GM19455 (cell line): ENCODE measurements around the gene KCNJ14.

Experiments
- ATAC-seq: cut with Tn5 transposase; IDR thresholded peaks from one replicate; pipeline ENCODE4 v1.9.1; 2021; ENCODE audit not compliant: unreplicated experiment

KCNJ14 gene

GRCh38 chr19:48469934-48470680 is 14.7 kb downstream of the KCNJ14 start:
- no peak for ATAC-seq

GRCh38 chr19:48470856-48471255 is 15.5 kb downstream of the KCNJ14 start:
- ATAC-seq, result no peak

GRCh38 chr19:48471836-48472235 is 16.5 kb downstream of the KCNJ14 start:
- no peak for ATAC-seq

- no peak for ATAC-seq
These were observed 18.0 kb downstream of the KCNJ14 start for GRCh38 chr19:48473161-48473966.

DNA sequence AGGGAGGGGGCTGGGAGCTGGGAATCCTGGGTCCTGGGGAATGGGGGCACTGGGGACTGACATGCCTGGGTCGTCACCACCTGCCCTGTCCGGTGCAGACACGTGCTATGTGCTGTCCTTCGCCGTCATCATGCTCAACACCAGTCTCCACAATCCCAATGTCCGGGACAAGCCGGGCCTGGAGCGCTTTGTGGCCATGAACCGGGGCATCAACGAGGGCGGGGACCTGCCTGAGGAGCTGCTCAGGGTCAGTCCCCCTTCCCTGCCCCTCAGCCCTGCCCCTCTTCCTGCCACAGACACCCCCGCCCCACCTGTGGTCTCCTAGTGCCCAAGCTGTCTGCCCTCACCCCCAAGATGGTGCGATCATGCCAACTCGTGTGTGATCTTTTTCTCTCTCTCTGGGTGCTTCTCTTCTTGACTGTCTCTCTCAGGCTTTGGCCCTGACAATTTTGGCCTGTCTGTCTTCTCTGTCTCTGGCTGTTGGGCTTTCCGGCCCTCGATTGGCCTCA is 18.8 kb downstream of the KCNJ14 start:
- ATAC-seq, result no peak

DNA sequence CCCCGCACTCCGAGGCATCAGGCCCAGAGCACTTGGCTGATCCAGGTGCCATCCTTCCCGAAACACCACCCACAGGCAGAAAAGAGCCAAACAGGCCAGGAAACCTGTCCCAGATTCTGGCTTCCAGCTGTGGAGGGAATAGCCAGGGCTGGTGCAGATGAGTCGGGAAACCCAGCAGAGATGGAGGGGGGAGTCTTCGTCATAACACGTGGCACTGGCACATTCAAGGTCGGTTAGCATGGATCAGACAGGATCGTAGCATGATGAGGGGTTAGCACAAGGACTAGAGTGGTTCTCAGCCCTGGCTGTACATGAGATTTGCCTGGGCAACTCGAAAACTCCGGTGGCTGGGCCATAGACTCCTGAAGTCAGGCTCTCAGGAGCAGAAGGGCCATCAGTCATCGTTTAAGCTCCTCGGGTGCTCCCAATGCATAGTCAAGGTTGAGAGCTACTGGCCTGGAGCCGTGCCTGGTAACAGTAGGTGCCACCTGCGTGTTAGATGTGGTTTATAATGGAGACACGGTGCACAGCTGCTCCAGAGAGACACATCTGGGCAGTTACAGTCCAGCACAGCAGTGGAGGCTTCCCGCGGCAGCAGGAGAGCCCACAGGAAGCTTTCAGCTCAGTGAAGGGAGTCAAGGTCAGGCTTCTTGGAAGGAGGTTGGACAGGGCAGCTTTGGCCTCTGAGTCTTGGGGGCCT is 20.1 kb downstream of the KCNJ14 start:
- no peak for ATAC-seq

DNA sequence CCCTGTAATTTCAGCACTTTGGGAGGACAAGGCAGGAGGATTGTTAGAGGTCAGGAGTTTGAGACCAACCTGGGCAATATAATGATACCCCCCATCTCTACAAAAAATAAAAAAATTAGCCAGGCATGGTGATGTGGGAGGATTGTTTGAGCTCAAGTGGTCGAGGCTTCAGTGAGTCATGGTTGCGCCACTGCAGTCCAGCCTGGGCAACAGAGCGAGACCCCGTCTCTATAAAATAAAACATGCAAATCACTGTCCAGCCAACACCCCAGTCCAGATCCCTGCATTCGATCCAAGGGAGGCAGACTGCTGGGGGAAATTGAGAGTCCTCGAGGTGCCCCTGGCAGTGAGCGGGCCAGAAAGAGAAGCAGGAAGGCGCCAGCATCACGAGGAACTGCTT is 20.8 kb downstream of the KCNJ14 start:
- ATAC-seq, result no peak

GRCh38 chr19:48477067-48477685 is 21.8 kb downstream of the KCNJ14 start:
- no peak for ATAC-seq

DNA sequence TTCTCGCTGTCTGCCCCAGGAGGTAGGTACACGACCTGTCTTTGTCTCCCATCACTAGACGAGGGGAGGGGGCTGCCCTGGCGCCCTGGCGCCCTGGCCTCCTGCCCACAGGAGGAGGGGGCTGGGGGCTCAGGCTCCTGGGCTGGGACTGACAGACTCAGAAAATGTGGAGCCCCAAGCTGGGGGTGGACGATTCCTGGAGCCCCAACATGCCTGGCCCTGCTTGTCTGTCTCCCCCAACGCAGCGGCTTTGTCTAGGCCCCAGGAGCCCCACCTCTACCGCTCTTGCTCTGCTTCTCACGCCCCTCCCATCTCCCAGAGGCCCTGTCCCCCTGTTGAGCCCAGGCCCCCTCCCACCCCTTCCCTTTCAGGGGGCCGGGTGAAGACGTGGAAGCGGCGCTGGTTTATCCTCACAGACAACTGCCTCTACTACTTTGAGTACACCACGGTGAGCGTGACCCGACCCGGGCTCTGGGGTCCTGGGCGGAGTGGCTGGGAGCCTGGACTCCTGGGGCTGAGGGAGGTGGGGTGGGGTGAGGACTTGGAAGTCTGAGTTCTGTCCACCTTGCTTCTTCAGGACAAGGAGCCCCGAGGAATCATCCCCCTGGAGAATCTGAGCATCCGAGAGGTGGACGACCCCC is 22.4 kb downstream of the KCNJ14 start:
- no peak for ATAC-seq

DNA sequence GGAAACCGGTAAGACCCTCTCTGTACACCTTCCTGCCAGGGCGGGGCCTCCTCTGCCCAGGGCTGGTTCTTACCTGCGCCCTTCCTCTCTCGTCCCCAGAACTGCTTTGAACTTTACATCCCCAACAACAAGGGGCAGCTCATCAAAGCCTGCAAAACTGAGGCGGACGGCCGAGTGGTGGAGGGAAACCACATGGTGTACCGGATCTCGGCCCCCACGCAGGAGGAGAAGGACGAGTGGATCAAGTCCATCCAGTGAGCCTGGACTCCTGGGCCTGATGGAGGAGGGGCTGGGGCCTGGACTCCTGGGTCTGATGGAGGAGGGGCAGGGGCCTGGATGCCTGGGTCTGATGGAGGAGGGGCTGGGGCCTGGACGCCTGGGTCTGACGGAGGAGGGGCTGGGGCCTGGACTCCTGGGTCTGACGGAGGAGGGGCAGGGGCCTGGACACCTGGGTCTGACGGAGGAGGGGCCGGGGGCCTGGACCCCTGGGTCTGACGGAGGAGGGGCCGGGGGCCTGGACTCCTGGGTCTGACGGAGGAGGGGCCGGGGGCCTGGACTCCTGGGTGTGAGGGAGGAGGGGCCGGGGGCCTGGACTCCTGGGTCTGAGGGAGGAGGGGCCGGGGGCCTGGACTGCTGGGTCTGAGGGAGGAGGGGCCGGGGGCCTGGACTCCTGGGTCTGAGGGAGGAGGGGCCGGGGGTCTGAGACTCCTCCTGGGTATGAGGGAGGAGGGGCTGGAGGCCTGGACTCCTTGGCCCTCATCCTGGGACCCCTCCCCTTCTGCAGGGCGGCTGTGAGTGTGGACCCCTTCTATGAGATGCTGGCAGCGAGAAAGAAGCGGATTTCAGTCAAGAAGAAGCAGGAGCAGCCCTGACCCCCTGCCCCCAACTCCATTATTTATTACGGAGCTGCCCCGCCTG is 23.2 kb downstream of the KCNJ14 start:
- ATAC-seq, result no peak

- ATAC-seq, result no peak
These were observed 24.3 kb downstream of the KCNJ14 start for GRCh38 chr19:48479686-48480085.

DNA sequence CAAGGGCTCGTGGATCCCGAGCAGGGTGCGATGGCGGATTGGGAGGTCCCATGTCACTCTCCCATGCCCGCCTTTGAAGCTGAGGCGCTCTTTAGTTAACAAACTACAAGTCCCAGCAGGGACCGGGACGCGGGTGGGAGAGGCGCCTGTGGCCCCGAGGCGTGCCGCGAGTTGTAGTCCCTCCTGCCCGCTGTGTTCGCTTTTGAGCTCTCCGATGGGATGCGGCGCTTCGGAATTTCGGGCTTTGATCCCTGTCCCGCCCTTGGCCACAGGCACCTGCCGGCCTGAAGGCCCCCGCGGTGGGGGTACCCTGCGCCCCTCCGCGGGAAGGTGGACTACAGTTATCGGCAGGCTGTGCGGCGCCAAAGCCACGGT is 24.8 kb downstream of the KCNJ14 start:
- no peak for ATAC-seq

- no peak for ATAC-seq
These were observed 25.5 kb downstream of the KCNJ14 start for GRCh38 chr19:48480558-48481500.

GRCh38 chr19:48481846-48482639 is 26.7 kb downstream of the KCNJ14 start:
- no peak for ATAC-seq

DNA sequence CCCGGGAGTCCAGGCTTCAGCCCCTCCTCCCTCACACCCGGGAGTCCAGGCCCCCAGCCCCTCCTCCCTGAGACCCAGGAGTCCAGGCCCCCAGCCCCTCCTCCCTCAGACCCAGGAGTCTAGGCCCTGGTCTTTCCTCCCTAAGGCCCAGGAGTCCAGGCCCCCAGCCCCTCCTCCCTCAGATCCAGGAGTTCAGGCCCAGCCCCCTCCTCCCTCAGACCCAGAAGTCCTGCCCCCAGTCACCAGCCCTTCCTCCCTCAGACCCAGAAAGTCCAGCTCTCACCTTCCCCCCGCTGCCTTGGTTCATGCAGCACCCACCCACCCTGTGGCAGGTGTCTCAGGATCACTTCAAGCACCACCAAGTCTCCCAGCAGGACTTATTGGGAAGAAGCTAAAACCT is 27.9 kb downstream of the KCNJ14 start:
- no peak for ATAC-seq

- no peak for ATAC-seq
These were observed 29.0 kb downstream of the KCNJ14 start for GRCh38 chr19:48484247-48484893.

DNA sequence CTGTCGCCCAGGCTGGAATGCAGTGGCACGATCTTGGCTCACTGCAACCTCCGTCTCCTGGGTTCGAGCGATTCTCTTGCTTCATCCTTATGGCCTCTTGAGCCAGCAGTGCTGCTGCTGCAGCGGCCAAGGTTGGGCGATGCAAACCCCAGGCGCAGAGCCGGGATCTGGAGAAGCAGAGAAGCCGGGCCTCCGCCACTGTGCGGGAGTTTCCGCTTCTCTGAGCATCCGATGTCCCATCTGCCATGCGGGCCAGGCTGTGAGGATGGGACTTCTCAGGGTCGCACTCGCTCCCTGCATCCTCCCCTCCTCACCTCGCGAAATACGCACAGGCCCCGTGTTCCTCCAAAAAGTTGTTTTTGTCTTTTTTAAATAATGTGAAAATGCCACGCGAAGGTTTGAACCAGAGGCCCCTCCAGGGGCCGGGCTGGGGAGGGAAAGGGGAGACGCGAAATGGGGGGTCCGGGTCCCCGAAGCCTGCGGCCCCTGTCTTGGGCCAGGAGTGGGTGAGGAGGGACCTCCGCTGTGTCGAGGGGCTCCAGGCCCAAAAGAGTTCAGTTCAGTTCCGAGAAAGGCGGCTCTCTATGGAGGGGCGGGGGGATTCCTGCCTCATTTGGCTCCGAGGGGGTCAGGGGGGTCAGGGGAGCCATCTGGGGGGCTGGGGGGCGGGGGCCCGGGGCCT is 29.7 kb downstream of the KCNJ14 start:
- no peak for ATAC-seq
